Measurements from ENCODE around the gene GGACT.

- TF ChIP-seq EZH2 (IDR thresholded peaks at IDR 0.05; ENCODE audit: borderline replicate concordance, insufficient read depth, low read length, poor library complexity, severe bottlenecking): no peak
- TF ChIP-seq POLR2AphosphoS5 (IDR thresholded peaks at IDR 0.05): no peak
- no peak for TF ChIP-seq CTCF (IDR thresholded peaks at IDR 0.05; ENCODE audit: poor library complexity, severe bottlenecking)
- no peak for TF ChIP-seq TAF1 (IDR thresholded peaks at IDR 0.05; ENCODE audit: low read depth)
- TF ChIP-seq MXI1 (conservative IDR thresholded peaks at IDR 0.05; ENCODE audit: poor library complexity, severe bottlenecking): no peak
Measured at GRCh38 chr13:100559886-100560285, 28.7 kb downstream of the GGACT start.

Measured in neural cell (in vitro differentiated cells).